NCI-H82 treated with DMSO at 0.1 percent for 48 hours (cell line): Measurements from ENCODE around the gene PTPMT1.
"Not testable (repeated sequence)": the region's sequence is repeated elsewhere in the genome, so short reads cannot be mapped to it uniquely, and the experiment has no call there.

Experiments used
- DNase-seq: peaks from one replicate; lab custom pipeline; 2025; ENCODE audit not compliant: unreplicated experiment; lab: John Stamatoyannopoulos, UW

PTPMT1 gene, protein sequence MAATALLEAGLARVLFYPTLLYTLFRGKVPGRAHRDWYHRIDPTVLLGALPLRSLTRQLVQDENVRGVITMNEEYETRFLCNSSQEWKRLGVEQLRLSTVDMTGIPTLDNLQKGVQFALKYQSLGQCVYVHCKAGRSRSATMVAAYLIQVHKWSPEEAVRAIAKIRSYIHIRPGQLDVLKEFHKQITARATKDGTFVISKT

GRCh38 chr11:47565340-47566148, at the start of gene PTPMT1:
Gene PTPMT1 (plus strand): TSS chr11:47565599. CDS start chr11:47565623, 24 bp downstream.
- no peak for DNase-seq

GRCh38 chr11:47516155-47516554, 49.2 kb upstream of the PTPMT1 start:
- no peak for DNase-seq

DNA sequence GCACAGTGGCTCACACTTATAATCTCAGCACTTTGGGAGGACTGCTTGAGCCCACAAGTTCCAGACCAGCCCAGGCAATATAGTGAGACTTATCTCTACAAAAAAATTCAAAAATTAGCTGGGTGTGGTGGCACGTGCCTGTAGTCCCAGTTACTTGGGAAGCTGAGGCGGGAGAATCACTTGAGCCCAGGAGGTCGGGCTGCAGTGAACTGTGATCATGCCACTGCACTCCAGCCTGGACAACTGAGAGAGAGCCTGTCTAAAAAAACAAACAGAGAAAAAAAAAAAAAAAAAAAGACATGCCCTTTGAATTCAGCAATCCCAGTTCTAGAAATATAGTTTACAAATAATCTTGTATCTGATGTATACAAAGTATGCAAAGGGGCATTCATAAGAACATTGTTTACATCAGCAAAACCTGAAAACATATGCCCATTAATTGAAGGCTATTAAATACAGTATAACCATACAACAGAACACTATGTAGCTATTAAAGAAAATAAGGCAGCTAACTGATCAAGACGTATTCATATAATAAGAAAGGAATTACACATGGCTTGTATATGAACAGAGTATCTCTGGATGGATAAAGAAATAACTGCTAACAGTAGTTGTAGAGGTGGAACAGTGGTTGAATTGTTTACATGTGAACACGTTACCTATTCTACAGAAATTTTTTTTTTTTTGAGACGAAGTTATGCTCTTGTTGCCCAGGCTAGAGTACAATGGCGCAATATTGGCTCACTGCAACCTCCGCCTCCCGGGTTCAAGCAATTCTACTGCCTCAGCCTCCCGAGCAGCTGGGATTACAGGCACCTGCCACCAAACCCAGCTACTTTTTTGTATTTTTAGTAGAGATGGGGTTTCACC, 48.2 kb upstream of the PTPMT1 start:
- no peak for DNase-seq

- DNase-seq, result no peak
These were observed 47.0 kb upstream of the PTPMT1 start for GRCh38 chr11:47518212-47518964.

GRCh38 chr11:47523490-47524225, 41.7 kb upstream of the PTPMT1 start:
- no peak for DNase-seq

GRCh38 chr11:47524291-47524874, 41.0 kb upstream of the PTPMT1 start:
- DNase-seq, result no peak

- not testable (repeated sequence) for DNase-seq
These were observed 39.4 kb upstream of the PTPMT1 start for GRCh38 chr11:47526032-47526431.

DNA sequence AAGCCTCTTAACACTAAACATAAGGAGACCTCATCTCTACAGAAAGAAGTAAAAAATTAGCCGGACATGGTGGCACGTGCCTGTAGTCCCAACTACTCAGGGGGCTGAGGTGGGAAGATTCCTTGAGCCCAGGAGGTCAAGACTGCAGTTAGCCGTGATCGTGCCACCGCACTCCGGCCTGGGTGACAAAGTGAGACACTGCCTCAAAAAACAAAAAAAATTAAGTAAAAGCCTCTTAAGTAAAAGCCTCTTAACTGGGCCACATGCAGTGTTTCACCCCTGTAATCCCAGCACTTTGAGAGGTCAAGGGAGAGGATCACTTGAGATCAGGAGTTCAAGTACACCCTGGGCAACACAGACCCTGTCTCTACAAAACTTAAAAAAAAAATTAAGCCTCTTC, 38.2 kb upstream of the PTPMT1 start:
- no peak for DNase-seq

- no peak for DNase-seq
These were observed 35.4 kb upstream of the PTPMT1 start for GRCh38 chr11:47529951-47530350.

- DNase-seq, result not testable (repeated sequence)
These were observed 34.7 kb upstream of the PTPMT1 start for GRCh38 chr11:47530721-47531120.

DNA sequence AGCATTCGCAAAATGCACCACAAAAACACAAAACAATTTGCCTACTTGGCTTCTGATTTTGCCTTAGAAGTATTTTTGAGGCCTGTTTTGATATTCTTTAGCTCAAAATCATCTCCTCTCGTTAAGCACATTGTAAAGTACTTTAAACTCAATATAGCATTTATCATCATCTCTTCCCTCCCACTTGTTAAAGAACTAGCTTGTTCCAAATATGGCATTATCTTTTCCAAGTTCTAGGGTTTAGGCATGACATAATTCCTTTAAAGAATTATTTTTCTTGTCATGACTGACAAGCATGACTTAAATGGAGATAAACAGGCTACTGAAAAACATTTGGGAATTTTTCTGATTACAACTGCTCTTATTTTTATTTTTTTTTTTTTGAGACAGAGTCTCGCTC, 33.7 kb upstream of the PTPMT1 start:
- no peak for DNase-seq

DNA sequence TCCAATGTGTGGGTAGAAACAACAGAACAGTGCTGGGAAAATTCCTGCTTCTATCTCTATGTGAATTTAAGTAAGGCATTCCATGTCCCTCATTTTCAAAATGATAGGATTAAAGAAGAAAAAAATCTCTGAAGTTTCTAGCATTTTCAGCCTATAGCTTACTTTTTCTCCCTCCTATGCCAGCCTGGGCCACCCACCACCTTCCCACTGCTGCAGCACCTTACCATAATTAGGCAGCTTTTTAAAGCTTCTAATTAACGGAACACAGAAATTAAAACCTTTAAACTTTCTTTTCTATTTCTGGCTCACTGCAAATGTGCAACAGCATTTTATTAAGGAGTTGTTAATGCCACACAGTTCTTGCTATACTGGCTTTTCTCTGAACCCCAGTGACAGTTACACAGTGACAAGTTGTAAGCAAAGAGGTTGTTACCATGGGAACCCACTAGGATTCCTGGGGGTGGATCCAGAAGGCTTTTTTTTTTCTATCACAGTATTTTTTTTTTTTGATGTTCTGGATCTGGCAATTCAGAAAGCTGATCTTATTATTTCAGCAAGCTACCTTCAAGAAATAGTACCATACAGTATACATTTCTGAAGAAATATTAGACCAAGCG, 32.7 kb upstream of the PTPMT1 start:
- no peak for DNase-seq

GRCh38 chr11:47533690-47534151, 31.7 kb upstream of the PTPMT1 start:
- DNase-seq, result no peak

- DNase-seq, result no peak
These were observed 30.6 kb upstream of the PTPMT1 start for GRCh38 chr11:47534704-47535251.

GRCh38 chr11:47536915-47537314, 28.5 kb upstream of the PTPMT1 start:
- DNase-seq, result no peak

- DNase-seq, result no peak
These were observed 26.4 kb upstream of the PTPMT1 start for GRCh38 chr11:47538741-47539565.

DNA sequence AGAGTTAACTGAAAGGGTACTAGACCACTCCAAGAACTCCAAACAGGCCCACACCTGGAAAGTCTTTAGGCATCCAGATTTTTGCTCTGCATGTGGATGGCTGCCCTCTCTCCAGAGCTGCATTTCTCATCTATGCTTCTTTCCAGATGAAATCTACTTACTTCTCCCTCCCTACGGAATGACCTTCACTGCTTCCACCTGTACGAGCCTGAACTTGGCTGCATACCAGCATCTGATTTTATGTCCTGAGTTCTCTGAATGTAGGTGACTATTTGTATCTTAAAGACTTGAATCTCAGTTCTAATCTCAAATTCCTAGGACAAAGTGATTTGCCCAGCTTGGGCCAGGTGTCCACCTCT, 25.7 kb upstream of the PTPMT1 start:
- no peak for DNase-seq

DNA sequence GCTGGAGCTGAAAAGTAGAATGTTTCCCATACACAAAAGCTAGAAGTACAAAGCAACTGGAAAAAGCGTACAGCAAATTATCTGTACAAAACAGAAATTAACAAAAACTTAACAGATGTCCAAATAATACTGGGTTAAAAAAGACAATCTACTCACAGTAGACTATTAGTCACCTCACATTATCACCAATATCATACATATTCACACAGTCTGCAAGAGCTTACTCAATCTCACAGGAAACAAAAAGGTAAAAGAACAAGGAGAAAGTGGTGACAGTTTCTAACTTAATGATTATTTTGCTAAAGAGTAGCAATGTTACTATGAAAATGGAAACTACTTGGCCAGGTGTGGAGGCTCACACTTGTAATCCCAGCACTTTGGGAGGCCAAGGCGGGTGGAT, 24.3 kb upstream of the PTPMT1 start:
- DNase-seq, result no peak
